Thoracic aorta (tissue), 2 donors: ENCODE results near the gene RNF223. TPM values are rescaled to one million over a fixed set of nuclear protein-coding genes. Genes with fewer than 3 reads are reported as not detected.

Experiments
- ATAC-seq: fragments of 150-250 bp; one replicate; pipeline ENCODE4 v1.8.0; 2017; ENCODE audit warnings: low read depth; ENCODE audit not compliant: insufficient number of reproducible peaks, low FRiP score
- DNase-seq: peaks from one replicate; pipeline ENCODE4 v3.0.0-alpha.2; 2020; ENCODE audit warnings: low spot score
- H3K27ac ChIP-seq, 2 donors: fragments of 200-600 bp; sonication (generic); 1 replicate in 1 of 2; 2 replicates in 1 of 2; pipeline ENCODE4 v1.5.1; 2016; ENCODE audit warnings: mild to moderate bottlenecking in 2 of 2, moderate library complexity in 2 of 2
- H3K27me3 ChIP-seq: fragments of 200-600 bp; sonication (generic); replicated peaks from 2 replicates; pipeline ENCODE4 v1.6.0; 2016; ENCODE audit warnings: mild to moderate bottlenecking; ENCODE audit not compliant: insufficient read depth
- H3K36me3 ChIP-seq: fragments of 200-600 bp; sonication (generic); one replicate; pipeline ENCODE4 v1.5.1; 2016
- H3K4me1 ChIP-seq, 2 donors: fragments of 200-600 bp; sonication (generic); 1 replicate in 1 of 2; 2 replicates in 1 of 2; pipeline versions ENCODE4 v1.5.1 to v1.6.0; 2016; ENCODE audit warnings: low read depth in 2 of 2, mild to moderate bottlenecking in 1 of 2; ENCODE audit not compliant: control insufficient read depth in 1 of 2
- H3K4me3 ChIP-seq: fragments of 200-600 bp; sonication (generic); 2 replicates; pipeline ENCODE4 v1.5.1; 2016; ENCODE audit warnings: mild to moderate bottlenecking
- H3K9me3 ChIP-seq: fragments of 200-600 bp; sonication (generic); 2 replicates; pipeline ENCODE4 v1.5.1; 2016
- total RNA-seq, 2 donors: library from RNA; depleted of rRNA; stranded (reverse); fragments of >200 nt; gene quantifications; one replicate each; pipeline versions ENCODE4 v1.1.0 to v1.2.3, GENCODE V29; 2016
- TF ChIP-seq, protein P1 (sequence below): fragments of 200-600 bp; sonication (generic); IDR thresholded peaks from one replicate; pipeline ENCODE4 v1.5.1; 2019; ENCODE audit warnings: antibody characterized with exemption

The RNF223 gene
- total RNA-seq, 2 donors from 2014 or later, result 0.71 TPM; not detected in 1

DNA sequence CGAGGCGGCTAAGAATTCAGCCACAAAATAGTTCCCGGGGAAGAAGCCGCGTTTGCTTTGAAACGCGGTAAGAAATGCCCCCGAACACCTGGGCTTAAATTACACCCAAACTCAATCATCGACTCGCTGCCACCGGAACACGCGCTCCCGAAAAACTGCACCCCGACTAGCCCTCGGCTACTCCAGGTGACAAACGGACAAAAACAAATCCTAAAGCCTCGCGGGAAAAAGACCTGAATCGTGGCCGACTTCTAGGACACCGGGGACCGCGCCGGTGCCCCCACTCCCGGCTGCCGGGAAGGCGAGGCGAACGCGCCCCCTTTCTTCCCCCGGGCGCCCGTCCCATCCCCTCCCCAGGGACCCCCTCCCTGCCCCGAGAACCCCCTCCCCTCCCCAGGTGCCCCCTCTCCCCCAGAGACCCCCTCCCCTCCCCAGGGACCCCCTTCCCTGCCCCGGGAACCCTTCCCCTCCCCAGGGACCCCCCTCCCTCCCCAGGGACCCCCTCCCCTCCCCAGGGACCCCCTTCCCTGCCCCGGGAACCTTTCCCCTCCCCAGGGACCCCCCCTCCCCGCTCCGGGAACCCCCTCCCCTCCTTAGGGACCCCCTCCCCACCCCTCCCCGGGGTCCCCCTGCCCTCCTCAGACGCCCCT, 41.2 kb upstream of the RNF223 start:
- no peak for DNase-seq
- H3K27me3 ChIP-seq, result no peaks in the 10 kb centered on the region
- H3K36me3 ChIP-seq, result no peaks in the 10 kb centered on the region
- H3K4me1 ChIP-seq, result peaks cover 5 to 6% of the 10 kb centered on the region in 2 donors
- H3K4me3 ChIP-seq, result peak overlapping the region; percentile 99
- TF ChIP-seq, protein P1, sequence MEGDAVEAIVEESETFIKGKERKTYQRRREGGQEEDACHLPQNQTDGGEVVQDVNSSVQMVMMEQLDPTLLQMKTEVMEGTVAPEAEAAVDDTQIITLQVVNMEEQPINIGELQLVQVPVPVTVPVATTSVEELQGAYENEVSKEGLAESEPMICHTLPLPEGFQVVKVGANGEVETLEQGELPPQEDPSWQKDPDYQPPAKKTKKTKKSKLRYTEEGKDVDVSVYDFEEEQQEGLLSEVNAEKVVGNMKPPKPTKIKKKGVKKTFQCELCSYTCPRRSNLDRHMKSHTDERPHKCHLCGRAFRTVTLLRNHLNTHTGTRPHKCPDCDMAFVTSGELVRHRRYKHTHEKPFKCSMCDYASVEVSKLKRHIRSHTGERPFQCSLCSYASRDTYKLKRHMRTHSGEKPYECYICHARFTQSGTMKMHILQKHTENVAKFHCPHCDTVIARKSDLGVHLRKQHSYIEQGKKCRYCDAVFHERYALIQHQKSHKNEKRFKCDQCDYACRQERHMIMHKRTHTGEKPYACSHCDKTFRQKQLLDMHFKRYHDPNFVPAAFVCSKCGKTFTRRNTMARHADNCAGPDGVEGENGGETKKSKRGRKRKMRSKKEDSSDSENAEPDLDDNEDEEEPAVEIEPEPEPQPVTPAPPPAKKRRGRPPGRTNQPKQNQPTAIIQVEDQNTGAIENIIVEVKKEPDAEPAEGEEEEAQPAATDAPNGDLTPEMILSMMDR, result no peak
- ATAC-seq, result no peak
- H3K27ac ChIP-seq, result no peak overlapping the region
- no peaks in the 10 kb centered on the region for H3K9me3 ChIP-seq

DNA sequence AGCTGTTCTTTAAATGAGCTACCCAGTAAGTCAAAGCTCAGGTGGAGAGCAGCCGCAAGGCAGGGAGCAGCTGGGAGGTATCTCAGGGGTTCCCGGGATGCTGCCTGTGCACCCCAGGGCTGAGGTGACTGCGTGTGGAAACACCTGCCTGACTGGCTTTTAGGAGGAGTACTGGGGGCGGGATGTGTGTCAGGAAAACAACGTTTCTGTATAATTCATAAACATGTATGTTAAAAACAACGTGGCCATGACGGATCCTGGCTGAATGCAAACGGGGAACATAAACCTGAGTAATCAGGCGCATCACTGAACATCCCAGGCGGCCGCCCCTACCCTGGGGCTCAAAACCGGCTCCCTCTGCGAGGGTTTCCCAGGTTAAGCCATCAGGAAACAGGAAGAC, 40.3 kb upstream of the RNF223 start:
- ATAC-seq (no peak), DNase-seq (no peak)
- H3K27ac ChIP-seq, result no peak overlapping the region
- no peaks in the 10 kb centered on the region for H3K27me3 ChIP-seq
- H3K4me3 ChIP-seq, result no peak overlapping the region
- H3K4me1 ChIP-seq, result peaks cover 5 to 6% of the 10 kb centered on the region in 2 donors
- TF ChIP-seq, protein P1, result no peak
- H3K9me3 ChIP-seq, result no peaks in the 10 kb centered on the region
- H3K36me3 ChIP-seq, result no peaks in the 10 kb centered on the region

DNA sequence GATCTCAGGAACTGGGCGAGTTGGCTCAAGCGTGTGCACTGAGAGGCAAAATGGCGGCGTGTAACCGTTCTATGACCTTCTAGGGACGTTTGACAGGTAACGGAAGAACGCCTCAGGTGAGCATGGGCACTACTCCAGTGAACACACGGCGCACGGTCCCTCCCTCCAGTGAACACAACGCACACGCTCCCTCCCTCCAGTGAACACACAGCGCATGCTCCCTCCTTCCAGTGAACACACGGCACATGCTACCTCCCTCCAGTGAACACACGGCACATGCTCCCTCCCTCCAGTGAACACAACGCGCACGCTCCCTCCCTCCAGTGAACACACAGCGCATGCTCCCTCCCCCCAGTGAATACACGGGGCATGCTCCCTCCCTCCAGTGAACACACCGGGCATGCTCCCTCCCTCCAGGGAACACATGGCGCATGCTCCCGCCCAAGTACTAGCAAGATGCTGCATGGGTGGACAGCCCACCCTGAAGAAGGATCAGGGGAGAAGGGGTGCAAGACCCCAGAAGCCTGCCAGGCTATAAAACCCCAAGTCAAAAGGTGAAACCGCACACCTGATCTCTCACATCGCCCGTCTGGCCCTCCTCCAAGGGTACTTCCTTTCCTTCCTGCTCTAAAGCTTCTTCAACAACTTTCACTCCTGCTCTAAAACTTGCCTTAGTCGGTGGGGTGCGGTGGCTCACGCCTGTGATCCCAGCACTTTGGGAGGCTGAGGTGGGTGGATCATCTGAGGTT, 38.3 kb upstream of the RNF223 start:
- Histone ChIP-seq H3K4me3 (no peak overlapping the region), H3K4me1 (peaks cover 5 to 6% of the 10 kb centered on the region in 2 donors), H3K27ac (no peak overlapping the region), H3K36me3 (no peaks in the 10 kb centered on the region), H3K27me3 (no peaks in the 10 kb centered on the region), H3K9me3 (no peaks in the 10 kb centered on the region)
- TF ChIP-seq, protein P1, result no peak
- DNase-seq (no peak), ATAC-seq (no peak)

DNA sequence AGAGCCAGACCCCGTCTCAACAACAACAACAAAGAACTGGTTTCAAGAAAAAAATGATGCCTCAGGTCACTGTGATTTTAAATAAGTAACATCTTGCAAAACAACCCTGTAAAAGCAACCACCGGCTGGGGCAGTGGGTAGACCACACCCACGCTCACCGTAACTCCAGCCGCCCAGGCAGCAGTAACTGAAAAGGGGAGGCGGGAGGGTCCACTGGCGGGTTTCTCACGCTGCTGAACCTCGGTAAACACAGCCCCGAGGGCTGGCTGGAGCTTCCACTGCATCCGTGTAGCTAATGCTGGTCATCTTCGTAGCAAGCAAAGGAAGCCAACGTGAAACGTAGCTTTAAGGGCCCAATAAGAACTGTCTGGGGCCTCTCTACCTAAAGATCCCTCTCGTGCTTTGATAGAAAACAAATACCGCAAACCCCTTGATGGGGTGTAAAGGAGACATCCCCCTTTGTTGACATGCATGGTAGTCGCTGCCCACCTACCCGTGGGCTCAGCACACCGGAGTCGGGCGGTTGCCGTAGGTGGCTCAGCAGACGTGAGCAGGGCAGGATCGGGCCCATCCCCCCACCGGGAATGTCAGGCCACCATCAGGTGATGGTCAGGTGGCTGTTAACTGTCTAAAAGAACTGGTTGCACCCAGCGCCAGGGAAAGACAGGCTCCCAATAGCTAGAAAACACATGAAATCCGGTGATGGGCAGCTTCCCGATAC, 37.6 kb upstream of the RNF223 start:
- TF ChIP-seq, protein P1, result no peak
- H3K9me3 ChIP-seq, result no peaks in the 10 kb centered on the region
- DNase-seq, result no peak
- H3K36me3 ChIP-seq, result no peaks in the 10 kb centered on the region
- H3K27me3 ChIP-seq, result no peaks in the 10 kb centered on the region
- no peak overlapping the region for H3K4me3 ChIP-seq
- no peak for ATAC-seq
- H3K27ac ChIP-seq, result no peak overlapping the region
- peaks cover 5 to 6% of the 10 kb centered on the region in 2 donors for H3K4me1 ChIP-seq

DNA sequence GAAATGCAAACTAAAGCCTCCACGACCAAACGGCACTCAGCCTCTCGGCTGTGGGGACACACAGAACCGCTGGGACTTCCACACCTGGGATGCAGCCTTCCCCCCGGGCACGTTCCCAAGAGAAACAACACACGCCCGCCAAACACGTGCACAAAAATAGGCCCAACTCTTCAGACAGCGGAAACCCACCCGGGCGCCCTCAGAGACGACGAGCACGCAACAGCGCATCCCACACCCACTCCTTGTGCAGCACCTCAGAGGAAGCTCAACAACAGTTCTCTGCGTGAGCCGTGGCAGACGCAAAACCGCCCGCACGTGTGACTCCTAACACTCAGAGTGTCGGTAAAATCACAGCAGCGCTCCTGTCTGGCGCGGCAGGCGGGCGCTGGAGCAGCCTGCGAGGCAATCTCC, 36.5 kb upstream of the RNF223 start:
- H3K27ac ChIP-seq, result no peak overlapping the region
- no peak for ATAC-seq
- no peak overlapping the region for H3K4me3 ChIP-seq
- DNase-seq, result no peak
- TF ChIP-seq, protein P1, result no peak
- peaks cover 5 to 6% of the 10 kb centered on the region in 2 donors for H3K4me1 ChIP-seq
- H3K9me3 ChIP-seq, result no peaks in the 10 kb centered on the region
- no peaks in the 10 kb centered on the region for H3K36me3 ChIP-seq
- no peaks in the 10 kb centered on the region for H3K27me3 ChIP-seq
